A549 (cell line): ENCODE data around the gene TMEM141. TPM values are rescaled to one million over a fixed set of nuclear protein-coding genes. Genes with fewer than 3 reads are reported as not detected.

ENCODE experiments used
- ATAC-seq, 2 experiments: fragments of 200-7000 bp in 1 of 2; fragments of >200 bp in 1 of 2; cut with Nextera tagmentation in 1 of 2; cut with Tn5 transposase in 1 of 2; 3 replicates each; pipeline versions ENCODE4 v1.8.0 to v1.9.1; 2018 to 2020; ENCODE audit warnings: mild to moderate bottlenecking in 1 of 2, moderate library complexity in 1 of 2
- CTCF ChIA-PET: fragments of 300-600 bp; sonication (Branson Sonifier 250); formaldehyde crosslinking; extraction: SDS; loops from one replicate; lab custom pipeline; 2021; ENCODE audit warnings: antibody characterized with exemption, inconsistent platforms; lab: Yijun Ruan, JAX
- POLR2A ChIA-PET: fragments of 350-600 bp; formaldehyde crosslinking; extraction: SDS; loops from one replicate; lab custom pipeline; 2021; ENCODE audit warnings: antibody characterized with exemption, inconsistent platforms; lab: Yijun Ruan, JAX
- DNase-seq, 2 experiments: peaks; one replicate each; pipeline versions ENCODE4 v3.0.0 to v3.0.0-alpha.2; 2011 to 2016; ENCODE audit warnings: low read depth in 1 of 2, low spot score in 1 of 2
- FAIRE-seq: peaks from 2 replicates; lab custom pipeline; 2011; peaks lifted over from hg19 to GRCh38; lab: Jason Lieb, UNC
- H3K27ac ChIP-seq, 2 experiments: fragments of >200 bp; sonication (Bioruptor Twin); formaldehyde crosslinking; 3 replicates each; pipeline ENCODE4 v1.5.1; 2016 to 2017
- H3K4me1 ChIP-seq: fragments of >200 bp; sonication (Bioruptor Twin); formaldehyde crosslinking; 3 replicates; pipeline ENCODE4 v1.6.1; 2016
- H3K4me2 ChIP-seq: fragments of >200 bp; sonication (Bioruptor Twin); formaldehyde crosslinking; 3 replicates; pipeline ENCODE4 v1.6.1; 2016
- H3K4me3 ChIP-seq: fragments of >200 bp; sonication (Bioruptor Twin); formaldehyde crosslinking; 3 replicates; pipeline ENCODE4 v1.5.1; 2016
- H3K9me3 ChIP-seq: fragments of >200 bp; sonication (Bioruptor Twin); formaldehyde crosslinking; 3 replicates; pipeline ENCODE4 v1.6.1; 2016
- ATOH8 ChIP-seq: fragments of 250-450 bp; sonication (Bioruptor Pico); IDR thresholded peaks from 2 replicates; pipeline ENCODE4 v1.5.0; 2020; ENCODE audit warnings: low read depth, mild to moderate bottlenecking, moderate library complexity
- BHLHE40 ChIP-seq: IDR thresholded peaks from 2 replicates; pipeline ENCODE4 v1.6.1; 2012; ENCODE audit warnings: low read depth, low read length, inconsistent platforms
- CBX8 ChIP-seq: fragments of 200-600 bp; sonication (generic); IDR thresholded peaks from 2 replicates; pipeline ENCODE4 v1.6.1; 2016
- CEBPB ChIP-seq, 2 experiments: fragments of >200 bp in 1 of 2; sonication (Bioruptor Twin) in 1 of 2; formaldehyde crosslinking in 1 of 2; IDR thresholded peaks; 2 replicates each; pipeline ENCODE4 v1.6.1; 2012 to 2016
- CTCF ChIP-seq: fragments of >200 bp; sonication (Bioruptor Twin); formaldehyde crosslinking; IDR thresholded peaks from 3 replicates; pipeline ENCODE4 v1.5.1; 2016
- EHF ChIP-seq: fragments of 250-450 bp; sonication (Bioruptor Pico); IDR thresholded peaks from 2 replicates; pipeline ENCODE4 v1.5.0; 2020; ENCODE audit warnings: mild to moderate bottlenecking
- EP300 ChIP-seq, 2 experiments: fragments of >200 bp; sonication (Bioruptor Twin); formaldehyde crosslinking; IDR thresholded peaks; 2 replicates in 1 of 2; 3 replicates in 1 of 2; pipeline ENCODE4 v1.6.1; 2016 to 2017
- ESRRA ChIP-seq: fragments of 150-350 bp; IDR thresholded peaks from 2 replicates; pipeline ENCODE4 v1.6.1; 2014; ENCODE audit warnings: mild to moderate bottlenecking, low read length, borderline replicate concordance
- FOSB ChIP-seq: fragments of 250-450 bp; sonication (Bioruptor Pico); IDR thresholded peaks from 2 replicates; pipeline ENCODE4 v1.5.0; 2020; ENCODE audit warnings: mild to moderate bottlenecking, moderate library complexity
- FOSL2 ChIP-seq, 2 experiments: fragments of 450-650 bp in 1 of 2; fragments of >200 bp in 1 of 2; sonication (Bioruptor Twin) in 1 of 2; formaldehyde crosslinking; IDR thresholded peaks; 2 replicates each; pipeline versions ENCODE4 v1.5.0 to v1.6.1; 2016 to 2020; ENCODE audit warnings: mild to moderate bottlenecking in 1 of 2, moderate library complexity in 1 of 2
- FOXS1 ChIP-seq: fragments of 250-450 bp; sonication (Bioruptor Pico); IDR thresholded peaks from 2 replicates; pipeline ENCODE4 v1.5.0; 2020; ENCODE audit warnings: mild to moderate bottlenecking, moderate library complexity
- HES2 ChIP-seq: fragments of >200 bp; sonication (Bioruptor Twin); formaldehyde crosslinking; IDR thresholded peaks from 2 replicates; pipeline ENCODE4 v1.6.1; 2016
- HEYL ChIP-seq: fragments of 250-450 bp; sonication (Bioruptor Pico); IDR thresholded peaks from 2 replicates; pipeline ENCODE4 v1.8.0; 2021; ENCODE audit warnings: mild to moderate bottlenecking, moderate library complexity
- HMGXB4 ChIP-seq: fragments of 250-450 bp; sonication (Bioruptor Pico); IDR thresholded peaks from 2 replicates; pipeline ENCODE4 v1.5.0; 2021; ENCODE audit warnings: mild to moderate bottlenecking, moderate library complexity, borderline replicate concordance
- JUNB ChIP-seq: fragments of >200 bp; sonication (Bioruptor Twin); formaldehyde crosslinking; IDR thresholded peaks from 2 replicates; pipeline ENCODE4 v1.6.1; 2016
- MAZ ChIP-seq: fragments of 150-350 bp; IDR thresholded peaks from 2 replicates; pipeline ENCODE4 v1.6.1; 2014; ENCODE audit warnings: antibody characterized with exemption, low read depth, low read length, borderline replicate concordance
- MYC ChIP-seq: IDR thresholded peaks from 2 replicates; pipeline ENCODE4 v1.6.1; 2012; ENCODE audit warnings: mild to moderate bottlenecking, inconsistent platforms, low read length, improper control_type of control experiment, borderline replicate concordance
- NFE2L2 ChIP-seq: fragments of 150-350 bp; conservative IDR thresholded peaks from 2 replicates; pipeline ENCODE4 v1.6.1; 2014; ENCODE audit warnings: low read length
- POLR2A ChIP-seq: IDR thresholded peaks from 2 replicates; pipeline ENCODE4 v1.6.1; 2012; ENCODE audit warnings: mild to moderate bottlenecking, low read length
- POLR2AphosphoS2 ChIP-seq: conservative IDR thresholded peaks from 2 replicates; pipeline ENCODE4 v1.6.1; 2012; ENCODE audit warnings: low read length, improper control_type of control experiment, inconsistent platforms
- RCOR1 ChIP-seq: fragments of 150-350 bp; IDR thresholded peaks from 2 replicates; pipeline ENCODE4 v1.6.1; 2014; ENCODE audit warnings: antibody characterized with exemption, low read length, low read depth
- TFCP2L1 ChIP-seq: fragments of 250-450 bp; sonication (Bioruptor Pico); IDR thresholded peaks from 2 replicates; pipeline ENCODE4 v1.5.0; 2021; ENCODE audit warnings: mild to moderate bottlenecking
- ZC3H11A ChIP-seq: fragments of 450-650 bp; IDR thresholded peaks from 2 replicates; pipeline ENCODE4 v1.6.1; 2014; ENCODE audit warnings: antibody characterized with exemption, mild to moderate bottlenecking
- ZFP36 ChIP-seq: fragments of 450-650 bp; IDR thresholded peaks from 2 replicates; pipeline ENCODE4 v1.6.1; 2014; ENCODE audit warnings: borderline replicate concordance; ENCODE audit not compliant: partially characterized antibody
- WGBS: methylation state at CpG from one replicate; pipeline ENCODE4 v1.1.6; 2017; ENCODE audit errors: missing lambda C conversion rate; 5-methylcytosine and 5-hydroxymethylcytosine counted together
- polyA plus RNA-seq, 4 experiments: library from polyadenylated mRNA; depleted of rRNA in 3 of 4; stranded (reverse); fragments of >200 nt; fragmentation: RNase III in 1 of 4; extraction: RNeasy Plus Mini Kit Qiagen cat#74134 plus additional on column Dnase treatment in 1 of 4; gene quantifications; 2 replicates in 3 of 4; 3 replicates in 1 of 4; pipeline ENCODE4 v1.2.3, GENCODE V29; 2011 to 2017

Gene TMEM141
- polyA plus RNA-seq, 2 of the 4 experiments (the other 2 are of a cell fraction) = 64.5 to 70.7 TPM

GRCh38 chr9:136745389-136746154 is 45.6 kb upstream of the TMEM141 start:
- DNase-seq (no peak), ATAC-seq (no peak), FAIRE-seq (no peak)
- no peaks in the 10 kb centered on the region for H3K9me3 ChIP-seq
- ChIA-PET POLR2A (interaction anchor here (0.6 kb wide), 1 partner anchor 13 kb away, joined by 5 read pairs; no protein-coding TSS in a partner anchor), CTCF (interaction anchor here (0.8 to 11.9 kb wide), 5 partner anchors 9 to 25 kb away, joined by 3 to 79 read pairs (median 5); partner anchors contain the start of gene LCN8)
- TF ChIP-seq FOSB (CRISPR knock-in tag) (no peak), FOXS1 (CRISPR knock-in tag) (no peak), ESRRA (no peak), ATOH8 (no peak), POLR2AphosphoS2 (no peak), HEYL (CRISPR knock-in tag) (no peak), JUNB (no peak), HMGXB4 (CRISPR knock-in tag) (no peak), BHLHE40 (no peak), CTCF (no peak), CBX8 (no peak), ZC3H11A (no peak), CEBPB (IDR thresholded peaks at IDR 0.05) (no peak), MAZ (no peak), MYC (no peak), FOSL2 (IDR thresholded peaks at IDR 0.05) (no peak), FOSL2 (CRISPR knock-in tag; IDR thresholded peaks at IDR 0.05) (no peak)
- WGBS = 81% methylated on average over 18 of the region's 23 CpGs
- H3K4me3 ChIP-seq = no peak overlapping the region
- H3K4me1 ChIP-seq = no peaks in the 10 kb centered on the region
- H3K4me2 ChIP-seq = no peak overlapping the region
- no peak overlapping the region for H3K27ac ChIP-seq

GRCh38 chr9:136746155-136746490 is 45.0 kb upstream of the TMEM141 start:
- Histone ChIP-seq H3K4me3 (no peak overlapping the region), H3K4me2 (no peak overlapping the region), H3K9me3 (peaks cover under 1% of the 10 kb centered on the region; the same call in 2 of the 3 replicates), H3K4me1 (no peaks in the 10 kb centered on the region)
- WGBS = 58% methylated on average over 4 of the region's 22 CpGs
- ATAC-seq (no peak), FAIRE-seq (no peak), DNase-seq (no peak)
- POLR2A ChIA-PET = no interaction called here
- CTCF ChIA-PET = interaction anchor here (11.9 kb wide), 1 partner anchor 14 kb away, joined by 79 read pairs; the partner anchor contains the start of gene LCN8
- TF ChIP-seq NFE2L2 (no peak), ATOH8 (no peak), TFCP2L1 (CRISPR knock-in tag) (no peak), ZFP36 (no peak), EP300 (IDR thresholded peaks at IDR 0.05) (no peak), POLR2A (no peak), RCOR1 (no peak), FOSB (CRISPR knock-in tag) (no peak), EHF (CRISPR knock-in tag) (no peak), HES2 (no peak)
- TF ChIP-seq, all 56 proteins: peak for 0
- H3K27ac ChIP-seq = no peak overlapping the region
